GM23338 (cell line): ENCODE measurements around the gene TRIM67. TPM values are rescaled to one million over a fixed set of nuclear protein-coding genes. Genes with fewer than 3 reads are reported as not detected.

Experiments used
- ATAC-seq: fragments of 200-7000 bp; cut with Tn5 transposase; 3 replicates; pipeline ENCODE4 v1.9.1; 2020
- DNase-seq: peaks from one replicate; pipeline ENCODE4 v3.0.0-alpha.2; 2015; ENCODE audit warnings: low spot score
- H2AFZ ChIP-seq: fragments of 200-600 bp; sonication (generic); 2 replicates; pipeline ENCODE4 v1.8.0; 2016; ENCODE audit warnings: antibody characterized with exemption, mild to moderate bottlenecking, moderate library complexity
- H3F3A ChIP-seq: fragments of 200-600 bp; sonication (generic); replicated peaks from 2 replicates; pipeline ENCODE4 v1.8.0; 2017; ENCODE audit warnings: antibody characterized with exemption, mixed run types, low read depth
- H3K27ac ChIP-seq: fragments of 200-600 bp; sonication (generic); 2 replicates; pipeline ENCODE4 v1.6.1; 2016; ENCODE audit warnings: low read depth
- H3K27me3 ChIP-seq: fragments of 200-600 bp; sonication (generic); 2 replicates; pipeline ENCODE4 v1.8.0; 2016; ENCODE audit warnings: mild to moderate bottlenecking, mixed run types, moderate library complexity; ENCODE audit not compliant: insufficient read depth
- H3K36me3 ChIP-seq: fragments of 200-600 bp; sonication (generic); 2 replicates; pipeline ENCODE4 v1.8.0; 2016; ENCODE audit warnings: mild to moderate bottlenecking; ENCODE audit not compliant: insufficient read depth
- H3K4me1 ChIP-seq: fragments of 200-600 bp; sonication (generic); 2 replicates; pipeline ENCODE4 v1.8.0; 2016; ENCODE audit warnings: mild to moderate bottlenecking, moderate library complexity; ENCODE audit not compliant: insufficient read depth
- H3K4me2 ChIP-seq: fragments of 200-600 bp; sonication (generic); 2 replicates; pipeline ENCODE4 v1.7.1; 2017; ENCODE audit warnings: mixed run types
- H3K4me3 ChIP-seq: fragments of 200-600 bp; sonication (generic); 2 replicates; pipeline ENCODE4 v1.6.1; 2016; ENCODE audit warnings: mixed run types
- H3K79me2 ChIP-seq: fragments of 200-600 bp; sonication (generic); replicated peaks from 2 replicates; pipeline ENCODE4 v1.8.0; 2017; ENCODE audit warnings: mild to moderate bottlenecking; ENCODE audit not compliant: insufficient read depth
- H3K9me2 ChIP-seq: fragments of 200-600 bp; sonication (generic); 2 replicates; pipeline ENCODE4 v1.8.0; 2017; ENCODE audit not compliant: insufficient read depth
- H4K20me1 ChIP-seq: fragments of 200-600 bp; sonication (generic); replicated peaks from 2 replicates; pipeline ENCODE4 v1.8.0; 2017; ENCODE audit warnings: mild to moderate bottlenecking; ENCODE audit not compliant: insufficient read depth
- H3K27ac Mint-ChIP-seq: 2 replicates; pipeline ENCODE4 v1.8.0; 2020; ENCODE audit warnings: inconsistent platforms, mild to moderate bottlenecking, moderate library complexity, mixed read lengths
- H3K27me3 Mint-ChIP-seq: 3 replicates; pipeline ENCODE4 v1.8.0; 2022; ENCODE audit warnings: low read depth, mild to moderate bottlenecking, moderate library complexity, mixed read lengths, inconsistent platforms; ENCODE audit not compliant: insufficient read depth, poor library complexity
- H3K36me3 Mint-ChIP-seq: 3 replicates; pipeline ENCODE4 v1.8.0; 2021; ENCODE audit warnings: low read depth, mild to moderate bottlenecking, inconsistent platforms, moderate library complexity, mixed read lengths
- H3K4me1 Mint-ChIP-seq: 3 replicates; pipeline ENCODE4 v1.8.0; 2020; ENCODE audit warnings: mild to moderate bottlenecking, inconsistent platforms, mixed read lengths
- H3K4me3 Mint-ChIP-seq: 3 replicates; pipeline ENCODE4 v1.8.0; 2021; ENCODE audit warnings: moderate library complexity, mild to moderate bottlenecking, inconsistent platforms, mixed read lengths
- H3K9me3 Mint-ChIP-seq: 3 replicates; pipeline ENCODE4 v1.8.0; 2020; ENCODE audit warnings: moderate library complexity, mild to moderate bottlenecking, inconsistent platforms, mixed read lengths
- CREB1 ChIP-seq: fragments of 250-450 bp; sonication (Bioruptor Pico); IDR thresholded peaks from 2 replicates; pipeline ENCODE4 v1.5.0; 2020; ENCODE audit warnings: low read depth, mild to moderate bottlenecking, moderate library complexity
- EZH2 ChIP-seq: fragments of 200-600 bp; sonication (generic); IDR thresholded peaks from one replicate; pipeline ENCODE4 v1.8.0; 2017; ENCODE audit warnings: antibody characterized with exemption, mild to moderate bottlenecking, low read depth; ENCODE audit not compliant: unreplicated experiment
- EZH2phosphoT487 ChIP-seq: fragments of 200-600 bp; sonication (generic); IDR thresholded peaks from one replicate; pipeline ENCODE4 v1.8.1; 2018; ENCODE audit warnings: antibody characterized with exemption; ENCODE audit not compliant: unreplicated experiment
- JUNB ChIP-seq: IDR thresholded peaks from one replicate; pipeline ENCODE4 v1.6.1; 2016; ENCODE audit warnings: antibody characterized with exemption; ENCODE audit not compliant: unreplicated experiment
- NANOG ChIP-seq: IDR thresholded peaks from 2 replicates; pipeline ENCODE4 v1.6.1; 2016; ENCODE audit warnings: antibody characterized with exemption, borderline replicate concordance
- POLR2AphosphoS5 ChIP-seq: IDR thresholded peaks from 2 replicates; pipeline ENCODE4 v1.6.1; 2016; ENCODE audit warnings: antibody characterized with exemption, low read depth
- STAT1 ChIP-seq: IDR thresholded peaks from one replicate; pipeline ENCODE4 v1.6.1; 2016; ENCODE audit warnings: antibody characterized with exemption; ENCODE audit not compliant: unreplicated experiment
- ZNF331 ChIP-seq: fragments of 250-450 bp; sonication (Bioruptor Pico); IDR thresholded peaks from 2 replicates; pipeline ENCODE4 v1.5.0; 2020; ENCODE audit warnings: low read depth, mild to moderate bottlenecking, moderate library complexity
- polyA plus RNA-seq: library from polyadenylated mRNA; unstranded; fragments of >200 nt; fragmentation: Nextera tagmentation; extraction: Ambion mirVana; gene quantifications from 2 replicates; pipeline ENCODE4 v1.2.1, GENCODE V29; 2016
- total RNA-seq: library from RNA; depleted of rRNA; stranded (reverse); fragments of >200 nt; shearing (Covaris generic); gene quantifications from 2 replicates; pipeline ENCODE4 v1.2.3, GENCODE V29; 2014
- TF ChIP-seq, protein P1 (sequence below): fragments of 250-450 bp; sonication (Bioruptor Pico); IDR thresholded peaks from 2 replicates; pipeline ENCODE4 v1.5.0; 2020; ENCODE audit warnings: mild to moderate bottlenecking, moderate library complexity
- TF ChIP-seq, protein P2 (sequence below), 2 experiments: fragments of 200-600 bp in 1 of 2; sonication (generic) in 1 of 2; conservative IDR thresholded peaks; 2 replicates each; pipeline versions ENCODE4 v1.5.1 to v1.6.1; 2016 to 2017; ENCODE audit warnings: antibody characterized with exemption in 2 of 2, low read depth in 2 of 2, mild to moderate bottlenecking in 2 of 2, moderate library complexity in 1 of 2
- TF ChIP-seq, protein P3 (sequence below): IDR thresholded peaks from one replicate; pipeline ENCODE4 v1.6.1; 2018; ENCODE audit warnings: antibody characterized with exemption; ENCODE audit not compliant: unreplicated experiment

The TRIM67 gene
- total and polyA plus RNA-seq, 2 experiments from 2014 or later = 0.03 TPM; not detected in 1

DNA sequence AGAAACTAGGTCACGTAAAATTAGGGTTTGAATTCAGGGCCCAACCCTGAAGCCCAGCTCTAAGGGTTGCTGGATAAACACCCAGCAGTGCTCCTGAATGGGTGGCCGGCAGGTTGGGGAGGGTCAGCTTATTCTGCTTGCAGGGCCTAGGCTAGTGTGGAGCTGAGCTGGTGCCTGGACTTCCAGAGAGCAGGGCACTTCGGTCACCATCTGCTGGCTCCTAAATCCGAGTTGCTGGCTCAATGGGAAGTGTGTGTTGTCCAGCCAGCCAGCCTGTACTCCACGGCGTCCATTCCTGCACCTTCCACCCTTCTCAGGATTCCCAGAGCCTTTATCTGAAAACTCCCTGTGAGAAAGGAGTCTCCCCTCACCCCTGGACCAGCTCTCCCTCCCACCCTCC, 23.0 kb downstream of the TRIM67 start:
- Histone ChIP-seq H3K9me2 (no peaks in the 10 kb centered on the region), H4K20me1 (no peaks in the 10 kb centered on the region), H3K27me3 (peaks cover 17% of the 10 kb centered on the region; the same call in 1 of the 2 replicates), H2AFZ (no peak overlapping the region), H3K4me2 (peak overlapping the region; percentile 23; the same call in 1 of the 2 replicates), H3K27ac (no peak overlapping the region), H3K36me3 (no peaks in the 10 kb centered on the region), H3K4me3 (no peak overlapping the region), H3F3A (no peaks in the 10 kb centered on the region), H3K4me1 (peaks cover 7% of the 10 kb centered on the region; the same call in 1 of the 2 replicates), H3K79me2 (no peaks in the 10 kb centered on the region)
- Mint-ChIP-seq H3K9me3 (0 out of 3 replicates have a peak, but pooled peaks cover 5% of the 10 kb centered on the region), H3K27ac (no peak overlapping the region), H3K4me1 (peaks cover 10% of the 10 kb centered on the region), H3K36me3 (peaks cover 2% of the 10 kb centered on the region; the same call in 1 of the 3 replicates), H3K4me3 (no peak overlapping the region), H3K27me3 (peaks cover 14% of the 10 kb centered on the region)
- no peak for TF ChIP-seq POLR2AphosphoS5
- ATAC-seq (no peak), DNase-seq (no peak)

DNA sequence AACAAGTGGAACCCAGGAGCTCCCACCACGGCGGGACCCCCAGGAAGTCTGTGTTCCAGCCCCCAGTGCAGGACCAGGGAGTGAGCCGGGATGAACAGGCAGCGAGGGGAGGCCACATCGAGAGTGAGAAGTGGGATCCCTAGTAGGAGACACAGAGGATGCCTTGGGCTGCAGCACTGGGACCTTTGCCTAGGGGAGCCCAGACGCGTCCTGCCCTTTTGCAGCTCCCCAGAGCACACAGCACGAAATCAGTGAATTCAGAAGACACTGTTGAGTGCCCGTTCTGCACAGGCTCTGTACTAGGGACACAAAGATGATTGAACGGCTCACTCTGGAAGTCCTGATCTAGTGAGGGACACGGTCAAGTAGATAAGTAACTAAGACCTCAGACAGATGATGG, 23.5 kb downstream of the TRIM67 start:
- Histone ChIP-seq H3K27me3 (peaks cover 17% of the 10 kb centered on the region; the same call in 1 of the 2 replicates), H3K4me3 (no peak overlapping the region), H3K9me2 (no peaks in the 10 kb centered on the region), H3F3A (no peaks in the 10 kb centered on the region), H3K79me2 (no peaks in the 10 kb centered on the region), H2AFZ (no peak overlapping the region), H3K4me1 (peaks cover 7% of the 10 kb centered on the region; the same call in 1 of the 2 replicates), H3K4me2 (no peak overlapping the region), H4K20me1 (no peaks in the 10 kb centered on the region), H3K27ac (no peak overlapping the region), H3K36me3 (no peaks in the 10 kb centered on the region)
- peaks cover 10% of the 10 kb centered on the region for H3K4me1 Mint-ChIP-seq
- no peak overlapping the region for H3K4me3 Mint-ChIP-seq
- H3K27ac Mint-ChIP-seq = no peak overlapping the region
- ATAC-seq (no peak), DNase-seq (no peak)
- peaks cover 14% of the 10 kb centered on the region for H3K27me3 Mint-ChIP-seq
- H3K9me3 Mint-ChIP-seq = 0 out of 3 replicates have a peak, but pooled peaks cover 7% of the 10 kb centered on the region
- peaks cover 3% of the 10 kb centered on the region; the same call in 1 of the 3 replicates for H3K36me3 Mint-ChIP-seq
- TF ChIP-seq EZH2phosphoT487 = no peak
- no peak for TF ChIP-seq NANOG
- TF ChIP-seq STAT1 = no peak
- TF ChIP-seq POLR2AphosphoS5 = no peak
- TF ChIP-seq CREB1 (CRISPR knock-in tag) = no peak
- TF ChIP-seq EZH2 = no peak
- TF ChIP-seq, protein P1, sequence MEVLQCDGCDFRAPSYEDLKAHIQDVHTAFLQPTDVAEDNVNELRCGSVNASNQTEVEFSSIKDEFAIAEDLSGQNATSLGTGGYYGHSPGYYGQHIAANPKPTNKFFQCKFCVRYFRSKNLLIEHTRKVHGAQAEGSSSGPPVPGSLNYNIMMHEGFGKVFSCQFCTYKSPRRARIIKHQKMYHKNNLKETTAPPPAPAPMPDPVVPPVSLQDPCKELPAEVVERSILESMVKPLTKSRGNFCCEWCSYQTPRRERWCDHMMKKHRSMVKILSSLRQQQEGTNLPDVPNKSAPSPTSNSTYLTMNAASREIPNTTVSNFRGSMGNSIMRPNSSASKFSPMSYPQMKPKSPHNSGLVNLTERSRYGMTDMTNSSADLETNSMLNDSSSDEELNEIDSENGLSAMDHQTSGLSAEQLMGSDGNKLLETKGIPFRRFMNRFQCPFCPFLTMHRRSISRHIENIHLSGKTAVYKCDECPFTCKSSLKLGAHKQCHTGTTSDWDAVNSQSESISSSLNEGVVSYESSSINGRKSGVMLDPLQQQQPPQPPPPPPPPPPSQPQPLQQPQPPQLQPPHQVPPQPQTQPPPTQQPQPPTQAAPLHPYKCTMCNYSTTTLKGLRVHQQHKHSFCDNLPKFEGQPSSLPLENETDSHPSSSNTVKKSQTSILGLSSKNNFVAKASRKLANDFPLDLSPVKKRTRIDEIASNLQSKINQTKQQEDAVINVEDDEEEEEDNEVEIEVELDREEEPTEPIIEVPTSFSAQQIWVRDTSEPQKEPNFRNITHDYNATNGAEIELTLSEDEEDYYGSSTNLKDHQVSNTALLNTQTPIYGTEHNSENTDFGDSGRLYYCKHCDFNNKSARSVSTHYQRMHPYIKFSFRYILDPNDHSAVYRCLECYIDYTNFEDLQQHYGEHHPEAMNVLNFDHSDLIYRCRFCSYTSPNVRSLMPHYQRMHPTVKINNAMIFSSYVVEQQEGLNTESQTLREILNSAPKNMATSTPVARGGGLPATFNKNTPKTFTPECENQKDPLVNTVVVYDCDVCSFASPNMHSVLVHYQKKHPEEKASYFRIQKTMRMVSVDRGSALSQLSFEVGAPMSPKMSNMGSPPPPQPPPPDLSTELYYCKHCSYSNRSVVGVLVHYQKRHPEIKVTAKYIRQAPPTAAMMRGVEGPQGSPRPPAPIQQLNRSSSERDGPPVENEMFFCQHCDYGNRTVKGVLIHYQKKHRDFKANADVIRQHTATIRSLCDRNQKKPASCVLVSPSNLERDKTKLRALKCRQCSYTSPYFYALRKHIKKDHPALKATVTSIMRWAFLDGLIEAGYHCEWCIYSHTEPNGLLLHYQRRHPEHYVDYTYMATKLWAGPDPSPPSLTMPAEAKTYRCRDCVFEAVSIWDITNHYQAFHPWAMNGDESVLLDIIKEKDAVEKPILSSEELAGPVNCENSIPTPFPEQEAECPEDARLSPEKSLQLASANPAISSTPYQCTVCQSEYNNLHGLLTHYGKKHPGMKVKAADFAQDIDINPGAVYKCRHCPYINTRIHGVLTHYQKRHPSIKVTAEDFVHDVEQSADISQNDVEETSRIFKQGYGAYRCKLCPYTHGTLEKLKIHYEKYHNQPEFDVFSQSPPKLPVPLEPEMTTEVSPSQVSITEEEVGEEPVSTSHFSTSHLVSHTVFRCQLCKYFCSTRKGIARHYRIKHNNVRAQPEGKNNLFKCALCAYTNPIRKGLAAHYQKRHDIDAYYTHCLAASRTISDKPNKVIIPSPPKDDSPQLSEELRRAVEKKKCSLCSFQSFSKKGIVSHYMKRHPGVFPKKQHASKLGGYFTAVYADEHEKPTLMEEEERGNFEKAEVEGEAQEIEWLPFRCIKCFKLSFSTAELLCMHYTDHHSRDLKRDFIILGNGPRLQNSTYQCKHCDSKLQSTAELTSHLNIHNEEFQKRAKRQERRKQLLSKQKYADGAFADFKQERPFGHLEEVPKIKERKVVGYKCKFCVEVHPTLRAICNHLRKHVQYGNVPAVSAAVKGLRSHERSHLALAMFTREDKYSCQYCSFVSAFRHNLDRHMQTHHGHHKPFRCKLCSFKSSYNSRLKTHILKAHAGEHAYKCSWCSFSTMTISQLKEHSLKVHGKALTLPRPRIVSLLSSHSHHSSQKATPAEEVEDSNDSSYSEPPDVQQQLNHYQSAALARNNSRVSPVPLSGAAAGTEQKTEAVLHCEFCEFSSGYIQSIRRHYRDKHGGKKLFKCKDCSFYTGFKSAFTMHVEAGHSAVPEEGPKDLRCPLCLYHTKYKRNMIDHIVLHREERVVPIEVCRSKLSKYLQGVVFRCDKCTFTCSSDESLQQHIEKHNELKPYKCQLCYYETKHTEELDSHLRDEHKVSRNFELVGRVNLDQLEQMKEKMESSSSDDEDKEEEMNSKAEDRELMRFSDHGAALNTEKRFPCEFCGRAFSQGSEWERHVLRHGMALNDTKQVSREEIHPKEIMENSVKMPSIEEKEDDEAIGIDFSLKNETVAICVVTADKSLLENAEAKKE (CRISPR knock-in tag) = no peak
- no peak for TF ChIP-seq ZNF331
- TF ChIP-seq, protein P2, sequence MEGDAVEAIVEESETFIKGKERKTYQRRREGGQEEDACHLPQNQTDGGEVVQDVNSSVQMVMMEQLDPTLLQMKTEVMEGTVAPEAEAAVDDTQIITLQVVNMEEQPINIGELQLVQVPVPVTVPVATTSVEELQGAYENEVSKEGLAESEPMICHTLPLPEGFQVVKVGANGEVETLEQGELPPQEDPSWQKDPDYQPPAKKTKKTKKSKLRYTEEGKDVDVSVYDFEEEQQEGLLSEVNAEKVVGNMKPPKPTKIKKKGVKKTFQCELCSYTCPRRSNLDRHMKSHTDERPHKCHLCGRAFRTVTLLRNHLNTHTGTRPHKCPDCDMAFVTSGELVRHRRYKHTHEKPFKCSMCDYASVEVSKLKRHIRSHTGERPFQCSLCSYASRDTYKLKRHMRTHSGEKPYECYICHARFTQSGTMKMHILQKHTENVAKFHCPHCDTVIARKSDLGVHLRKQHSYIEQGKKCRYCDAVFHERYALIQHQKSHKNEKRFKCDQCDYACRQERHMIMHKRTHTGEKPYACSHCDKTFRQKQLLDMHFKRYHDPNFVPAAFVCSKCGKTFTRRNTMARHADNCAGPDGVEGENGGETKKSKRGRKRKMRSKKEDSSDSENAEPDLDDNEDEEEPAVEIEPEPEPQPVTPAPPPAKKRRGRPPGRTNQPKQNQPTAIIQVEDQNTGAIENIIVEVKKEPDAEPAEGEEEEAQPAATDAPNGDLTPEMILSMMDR (conservative IDR thresholded peaks at IDR 0.05; ENCODE audit: low read depth in 2 of 2) = no peak
- TF ChIP-seq, protein P3, sequence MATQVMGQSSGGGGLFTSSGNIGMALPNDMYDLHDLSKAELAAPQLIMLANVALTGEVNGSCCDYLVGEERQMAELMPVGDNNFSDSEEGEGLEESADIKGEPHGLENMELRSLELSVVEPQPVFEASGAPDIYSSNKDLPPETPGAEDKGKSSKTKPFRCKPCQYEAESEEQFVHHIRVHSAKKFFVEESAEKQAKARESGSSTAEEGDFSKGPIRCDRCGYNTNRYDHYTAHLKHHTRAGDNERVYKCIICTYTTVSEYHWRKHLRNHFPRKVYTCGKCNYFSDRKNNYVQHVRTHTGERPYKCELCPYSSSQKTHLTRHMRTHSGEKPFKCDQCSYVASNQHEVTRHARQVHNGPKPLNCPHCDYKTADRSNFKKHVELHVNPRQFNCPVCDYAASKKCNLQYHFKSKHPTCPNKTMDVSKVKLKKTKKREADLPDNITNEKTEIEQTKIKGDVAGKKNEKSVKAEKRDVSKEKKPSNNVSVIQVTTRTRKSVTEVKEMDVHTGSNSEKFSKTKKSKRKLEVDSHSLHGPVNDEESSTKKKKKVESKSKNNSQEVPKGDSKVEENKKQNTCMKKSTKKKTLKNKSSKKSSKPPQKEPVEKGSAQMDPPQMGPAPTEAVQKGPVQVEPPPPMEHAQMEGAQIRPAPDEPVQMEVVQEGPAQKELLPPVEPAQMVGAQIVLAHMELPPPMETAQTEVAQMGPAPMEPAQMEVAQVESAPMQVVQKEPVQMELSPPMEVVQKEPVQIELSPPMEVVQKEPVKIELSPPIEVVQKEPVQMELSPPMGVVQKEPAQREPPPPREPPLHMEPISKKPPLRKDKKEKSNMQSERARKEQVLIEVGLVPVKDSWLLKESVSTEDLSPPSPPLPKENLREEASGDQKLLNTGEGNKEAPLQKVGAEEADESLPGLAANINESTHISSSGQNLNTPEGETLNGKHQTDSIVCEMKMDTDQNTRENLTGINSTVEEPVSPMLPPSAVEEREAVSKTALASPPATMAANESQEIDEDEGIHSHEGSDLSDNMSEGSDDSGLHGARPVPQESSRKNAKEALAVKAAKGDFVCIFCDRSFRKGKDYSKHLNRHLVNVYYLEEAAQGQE = no peak
- no peak for TF ChIP-seq JUNB
